NB4 (cell line): ENCODE results near the gene ZNF223.

ENCODE experiments used
- MYC ChIP-seq: IDR thresholded peaks from 2 replicates; pipeline ENCODE4 v1.6.1; 2011; ENCODE audit warnings: low read depth, low read length
- POLR2A ChIP-seq: IDR thresholded peaks from 2 replicates; pipeline ENCODE4 v1.6.1; 2011; ENCODE audit warnings: mild to moderate bottlenecking; ENCODE audit not compliant: insufficient read length; ENCODE audit errors: extremely low read depth
- TF ChIP-seq, protein P1 (sequence below): IDR thresholded peaks from one replicate; pipeline ENCODE4 v1.5.1; 2012; ENCODE audit warnings: low read depth, low read length
- TF ChIP-seq, protein P2 (sequence below): IDR thresholded peaks from 2 replicates; pipeline ENCODE4 v1.6.1; 2011; ENCODE audit warnings: low read depth, low read length

DNA sequence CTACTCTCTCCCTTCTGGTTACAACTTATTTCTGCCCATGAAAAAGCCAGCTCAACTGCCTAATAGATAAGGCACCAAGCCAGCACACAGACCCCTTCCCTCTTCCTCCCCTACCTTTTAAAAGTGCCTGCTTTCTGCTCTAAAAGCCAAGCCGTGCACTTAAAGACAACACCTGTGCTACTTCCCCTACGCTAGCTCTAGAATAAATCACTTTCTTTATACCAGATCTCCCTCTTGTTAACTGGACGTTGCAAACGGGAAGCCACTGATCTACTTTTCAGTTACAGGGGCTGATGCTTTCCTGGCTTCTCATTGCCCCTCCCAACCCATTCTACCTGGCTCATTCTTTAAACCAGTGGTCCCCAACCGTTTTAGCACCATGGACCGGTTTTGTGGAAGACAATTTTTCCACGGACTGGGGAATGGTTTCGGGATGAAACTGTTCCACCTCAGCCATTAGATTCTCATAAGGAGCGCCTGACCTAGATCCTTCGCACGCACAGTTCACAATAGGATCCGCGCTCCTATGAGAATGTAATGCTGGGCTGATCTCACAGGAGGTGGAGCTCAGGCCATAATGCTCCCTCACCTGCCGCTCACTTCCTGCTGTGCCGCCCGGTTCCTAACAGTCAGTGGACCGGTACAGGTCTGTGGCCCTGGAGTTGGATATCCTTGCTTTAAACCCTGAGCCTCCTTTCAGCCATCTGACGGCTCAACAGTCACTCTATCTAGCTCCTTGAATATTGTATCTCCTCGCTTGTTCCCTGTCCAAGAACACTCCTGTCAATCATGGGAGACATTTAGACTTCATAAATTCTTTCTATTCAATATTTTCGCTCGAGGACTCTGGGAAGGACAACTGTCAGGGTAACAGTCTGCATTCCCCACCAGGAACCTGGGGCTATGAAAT, 841 bp upstream of the ZNF223 start:
- TF ChIP-seq, protein P1, sequence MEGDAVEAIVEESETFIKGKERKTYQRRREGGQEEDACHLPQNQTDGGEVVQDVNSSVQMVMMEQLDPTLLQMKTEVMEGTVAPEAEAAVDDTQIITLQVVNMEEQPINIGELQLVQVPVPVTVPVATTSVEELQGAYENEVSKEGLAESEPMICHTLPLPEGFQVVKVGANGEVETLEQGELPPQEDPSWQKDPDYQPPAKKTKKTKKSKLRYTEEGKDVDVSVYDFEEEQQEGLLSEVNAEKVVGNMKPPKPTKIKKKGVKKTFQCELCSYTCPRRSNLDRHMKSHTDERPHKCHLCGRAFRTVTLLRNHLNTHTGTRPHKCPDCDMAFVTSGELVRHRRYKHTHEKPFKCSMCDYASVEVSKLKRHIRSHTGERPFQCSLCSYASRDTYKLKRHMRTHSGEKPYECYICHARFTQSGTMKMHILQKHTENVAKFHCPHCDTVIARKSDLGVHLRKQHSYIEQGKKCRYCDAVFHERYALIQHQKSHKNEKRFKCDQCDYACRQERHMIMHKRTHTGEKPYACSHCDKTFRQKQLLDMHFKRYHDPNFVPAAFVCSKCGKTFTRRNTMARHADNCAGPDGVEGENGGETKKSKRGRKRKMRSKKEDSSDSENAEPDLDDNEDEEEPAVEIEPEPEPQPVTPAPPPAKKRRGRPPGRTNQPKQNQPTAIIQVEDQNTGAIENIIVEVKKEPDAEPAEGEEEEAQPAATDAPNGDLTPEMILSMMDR, result no peak
- TF ChIP-seq POLR2A (no peak), MYC (no peak)
- TF ChIP-seq, protein P2, sequence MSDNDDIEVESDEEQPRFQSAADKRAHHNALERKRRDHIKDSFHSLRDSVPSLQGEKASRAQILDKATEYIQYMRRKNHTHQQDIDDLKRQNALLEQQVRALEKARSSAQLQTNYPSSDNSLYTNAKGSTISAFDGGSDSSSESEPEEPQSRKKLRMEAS, result no peak
